IPS DF 6.9 (cell line): ENCODE data around the gene ARHGAP12.

Experiments used
- DNase-seq: peaks from one replicate; pipeline ENCODE4 v3.0.0-alpha.2; 2013; ENCODE audit warnings: low read depth, low spot score
- H3K27ac ChIP-seq: one replicate; pipeline ENCODE4 v1.5.1; 2013; ENCODE audit warnings: low read length, control low read depth
- H3K27me3 ChIP-seq: 2 replicates; pipeline ENCODE4 v1.6.1; 2013; ENCODE audit warnings: mild to moderate bottlenecking, low read length; ENCODE audit not compliant: control insufficient read depth, insufficient read depth
- H3K36me3 ChIP-seq: 2 replicates; pipeline ENCODE4 v1.6.1; 2013; ENCODE audit warnings: low read length; ENCODE audit not compliant: control insufficient read depth, insufficient read depth
- H3K4me1 ChIP-seq: 2 replicates; pipeline ENCODE4 v1.6.1; 2013; ENCODE audit warnings: low read length; ENCODE audit not compliant: control insufficient read depth, insufficient read depth
- H3K4me3 ChIP-seq: 2 replicates; pipeline ENCODE4 v1.5.1; 2013; ENCODE audit warnings: mild to moderate bottlenecking, low read length
- H3K9me3 ChIP-seq: 2 replicates; pipeline ENCODE4 v1.6.1; 2013; ENCODE audit warnings: low read length, inconsistent platforms; ENCODE audit not compliant: control insufficient read depth, insufficient read depth
- WGBS: extraction: QIAGEN DNeasy Blood & Tissue Kit; methylation state at CpG from one replicate; pipeline ENCODE4 v1.1.7; 2013; ENCODE audit warnings: mixed read lengths, missing lambda C conversion rate; ENCODE audit not compliant: insufficient read length, insufficient coverage; 5-methylcytosine and 5-hydroxymethylcytosine counted together

ARHGAP12 gene

DNA sequence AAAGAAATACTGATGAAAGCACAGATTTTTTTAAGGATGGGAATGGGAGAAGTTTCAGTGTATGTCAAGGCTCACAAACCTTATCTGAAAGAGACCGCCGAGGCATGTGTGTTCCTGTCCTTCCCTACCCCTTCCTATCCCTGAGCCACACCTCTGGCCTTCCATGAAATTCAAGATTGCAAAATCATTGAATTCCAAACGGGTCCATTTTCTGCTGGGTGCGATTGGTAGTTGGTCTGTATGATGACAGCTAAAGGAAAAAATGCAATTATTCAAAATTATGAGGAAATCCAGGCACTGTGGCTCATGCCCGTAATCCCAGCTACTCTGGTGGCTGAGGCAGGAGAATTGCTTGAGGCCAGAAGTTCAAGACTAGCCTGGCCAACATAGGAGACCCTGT, 170.1 kb downstream of the ARHGAP12 start:
- Histone ChIP-seq H3K4me1 (peaks cover 8% of the 10 kb centered on the region), H3K4me3 (no peak overlapping the region), H3K27ac (no peak overlapping the region), H3K27me3 (no peaks in the 10 kb centered on the region), H3K9me3 (no peaks in the 10 kb centered on the region), H3K36me3 (no peaks in the 10 kb centered on the region)
- WGBS: no CpG with 5 or more reads among the region's 5 CpGs
- no peak for DNase-seq

DNA sequence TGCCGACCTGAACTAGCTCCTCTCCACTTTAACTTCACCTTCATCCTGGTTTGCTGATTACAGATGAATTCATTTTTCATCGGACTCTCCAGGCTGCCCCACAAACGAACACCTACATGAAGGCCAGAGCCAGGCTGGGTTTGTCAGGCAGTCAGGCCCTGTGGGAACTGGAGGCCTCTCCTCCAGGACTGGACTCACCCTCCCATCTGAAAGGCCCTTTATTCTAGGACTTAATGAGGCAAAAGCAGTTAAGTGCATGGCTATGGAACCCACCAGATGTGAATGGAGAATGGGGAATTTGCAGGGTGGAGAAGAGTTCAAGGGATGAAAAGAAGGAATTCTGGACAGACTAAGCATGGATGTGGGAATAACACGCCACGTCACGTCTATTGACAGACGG, 170.8 kb downstream of the ARHGAP12 start:
- Histone ChIP-seq H3K4me1 (peaks cover 8% of the 10 kb centered on the region), H3K4me3 (no peak overlapping the region), H3K9me3 (no peaks in the 10 kb centered on the region), H3K27ac (no peak overlapping the region), H3K36me3 (no peaks in the 10 kb centered on the region), H3K27me3 (no peaks in the 10 kb centered on the region)
- no peak for DNase-seq
- no CpG with 5 or more reads among the region's 7 CpGs for WGBS

DNA sequence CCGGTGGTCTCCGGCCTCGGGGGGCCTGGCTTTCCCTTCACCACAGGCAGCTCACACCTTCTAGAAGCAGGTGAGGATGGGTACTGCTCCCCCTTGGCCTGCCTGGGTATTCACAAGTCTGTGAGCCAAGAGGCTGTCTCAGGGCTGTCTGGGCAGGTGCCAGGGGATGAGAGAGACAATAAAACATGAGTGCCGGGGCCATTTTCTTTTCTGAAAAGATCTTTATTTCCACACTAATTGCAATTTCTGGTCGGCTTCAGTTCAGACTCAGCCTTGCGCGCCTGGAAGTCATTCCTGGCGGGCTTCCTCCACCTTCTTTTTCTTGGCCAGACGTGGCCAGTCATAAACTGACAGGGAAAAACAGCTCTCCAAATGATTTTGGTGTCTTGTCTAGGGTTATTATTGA, 171.2 kb downstream of the ARHGAP12 start:
- Histone ChIP-seq H3K9me3 (no peaks in the 10 kb centered on the region), H3K27ac (no peak overlapping the region), H3K4me3 (no peak overlapping the region), H3K36me3 (no peaks in the 10 kb centered on the region), H3K27me3 (no peaks in the 10 kb centered on the region), H3K4me1 (peaks cover 8% of the 10 kb centered on the region)
- DNase-seq: no peak
- no CpG with 5 or more reads among the region's 9 CpGs for WGBS

DNA sequence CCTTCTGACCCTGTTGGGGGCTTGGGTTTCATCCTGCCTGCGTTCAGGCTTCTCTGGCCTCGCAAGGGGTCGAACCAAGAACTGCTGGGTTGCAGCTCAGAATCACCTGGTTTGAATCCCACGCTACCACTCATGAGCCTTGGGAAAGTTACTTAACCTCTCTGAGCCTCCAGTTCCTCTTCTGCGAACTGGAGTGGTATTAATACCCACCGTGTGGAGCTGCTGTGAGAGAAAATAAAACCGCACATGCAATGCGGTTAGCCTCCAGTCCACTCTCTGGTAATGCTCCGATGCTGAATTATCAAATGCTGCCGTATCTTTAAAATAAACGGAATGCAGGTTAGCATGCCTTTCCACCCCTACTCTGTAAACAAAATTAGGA, 171.9 kb downstream of the ARHGAP12 start:
- WGBS: no CpG with 5 or more reads among the region's 11 CpGs
- Histone ChIP-seq H3K27ac (no peak overlapping the region), H3K9me3 (no peaks in the 10 kb centered on the region), H3K4me3 (no peak overlapping the region), H3K4me1 (peaks cover 8% of the 10 kb centered on the region), H3K27me3 (no peaks in the 10 kb centered on the region), H3K36me3 (no peaks in the 10 kb centered on the region)
- no peak for DNase-seq

DNA sequence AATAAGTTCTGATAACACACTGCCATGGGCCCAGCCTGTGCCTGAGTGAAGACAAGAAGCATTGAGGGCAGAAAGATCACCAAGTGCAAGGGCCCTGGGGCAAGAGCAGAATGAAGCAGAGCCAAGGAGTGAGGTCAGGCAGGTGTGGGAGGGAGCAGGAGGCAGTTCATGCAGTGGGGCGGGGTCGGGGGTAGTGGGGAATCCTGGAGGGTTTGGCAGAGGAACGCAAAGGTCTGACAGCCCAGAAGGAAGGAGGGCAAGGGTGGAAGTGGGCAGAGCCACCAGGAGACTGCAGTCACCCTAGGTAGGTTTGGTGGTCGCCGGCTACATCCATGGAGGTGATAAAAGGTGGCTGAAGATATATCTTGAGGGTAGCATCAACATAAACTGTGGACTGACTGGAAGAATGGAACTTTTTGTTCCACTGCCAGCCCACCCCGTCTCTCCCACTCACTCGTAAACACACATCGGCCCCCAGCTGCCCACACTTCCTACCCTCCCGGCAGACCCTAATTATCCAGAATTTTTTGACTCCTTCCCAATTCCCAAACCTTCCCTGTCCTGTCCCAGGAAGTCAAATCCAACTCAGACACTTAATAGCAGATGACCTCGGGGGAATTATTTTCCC, 172.4 kb downstream of the ARHGAP12 start:
- Histone ChIP-seq H3K9me3 (no peaks in the 10 kb centered on the region), H3K27ac (no peak overlapping the region), H3K27me3 (no peaks in the 10 kb centered on the region), H3K4me1 (peaks cover 8% of the 10 kb centered on the region), H3K4me3 (no peak overlapping the region), H3K36me3 (no peaks in the 10 kb centered on the region)
- WGBS: no CpG with 5 or more reads among the region's 10 CpGs
- DNase-seq: no peak
